ENCODE data around the gene PRKCE. TPM values are rescaled to one million over a fixed set of nuclear protein-coding genes. Genes with fewer than 3 reads are reported as not detected.

The PRKCE gene
- total RNA-seq, 2 donors from 2014 or later, result 5.8 to 18.1 TPM

DNA sequence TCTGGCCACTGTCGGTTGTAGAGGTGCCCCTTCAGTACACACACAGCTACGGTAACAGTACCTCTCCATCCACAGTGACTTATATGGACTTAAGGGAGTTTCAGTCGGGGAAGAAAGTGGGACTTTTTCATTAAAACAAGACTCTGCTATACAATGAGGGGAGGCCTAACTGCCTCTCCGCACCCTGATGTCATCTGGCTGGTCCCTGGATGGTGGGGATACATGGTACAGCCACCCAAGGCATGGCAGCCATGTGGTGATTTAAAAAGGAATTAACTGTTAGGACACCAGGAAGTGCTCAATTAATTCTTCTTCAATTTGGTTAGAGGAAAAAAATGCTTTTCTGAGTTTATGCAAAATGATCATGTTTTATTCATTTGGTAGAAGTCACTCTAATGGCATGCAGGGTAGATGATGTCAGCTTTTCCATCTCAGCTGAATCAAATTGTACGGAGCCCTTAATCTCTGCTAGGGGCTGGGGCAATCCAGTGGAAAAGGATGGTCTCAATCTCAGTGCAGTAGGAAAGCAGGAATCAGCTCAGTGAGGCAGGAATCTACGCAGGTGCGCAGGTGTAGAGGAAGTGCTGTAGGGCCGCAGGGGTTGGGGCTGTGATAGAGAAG, 243.9 kb downstream of the PRKCE start:
- H3K4me1 ChIP-seq (ENCODE audit: control insufficient read depth in 1 of 2, low read depth in 2 of 2), result peaks cover 4 to 25% of the 10 kb centered on the region in 2 donors
- TF ChIP-seq, protein P1, sequence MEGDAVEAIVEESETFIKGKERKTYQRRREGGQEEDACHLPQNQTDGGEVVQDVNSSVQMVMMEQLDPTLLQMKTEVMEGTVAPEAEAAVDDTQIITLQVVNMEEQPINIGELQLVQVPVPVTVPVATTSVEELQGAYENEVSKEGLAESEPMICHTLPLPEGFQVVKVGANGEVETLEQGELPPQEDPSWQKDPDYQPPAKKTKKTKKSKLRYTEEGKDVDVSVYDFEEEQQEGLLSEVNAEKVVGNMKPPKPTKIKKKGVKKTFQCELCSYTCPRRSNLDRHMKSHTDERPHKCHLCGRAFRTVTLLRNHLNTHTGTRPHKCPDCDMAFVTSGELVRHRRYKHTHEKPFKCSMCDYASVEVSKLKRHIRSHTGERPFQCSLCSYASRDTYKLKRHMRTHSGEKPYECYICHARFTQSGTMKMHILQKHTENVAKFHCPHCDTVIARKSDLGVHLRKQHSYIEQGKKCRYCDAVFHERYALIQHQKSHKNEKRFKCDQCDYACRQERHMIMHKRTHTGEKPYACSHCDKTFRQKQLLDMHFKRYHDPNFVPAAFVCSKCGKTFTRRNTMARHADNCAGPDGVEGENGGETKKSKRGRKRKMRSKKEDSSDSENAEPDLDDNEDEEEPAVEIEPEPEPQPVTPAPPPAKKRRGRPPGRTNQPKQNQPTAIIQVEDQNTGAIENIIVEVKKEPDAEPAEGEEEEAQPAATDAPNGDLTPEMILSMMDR (IDR thresholded peaks at IDR 0.05), result no peak
- ATAC-seq (ENCODE audit: insufficient number of reproducible peaks, low FRiP score, low read depth) (no peak), DNase-seq (ENCODE audit: low spot score) (no peak)
- H3K9me3 ChIP-seq, result no peaks in the 10 kb centered on the region
- H3K27me3 ChIP-seq (replicated peaks; ENCODE audit: insufficient read depth), result no peaks in the 10 kb centered on the region
- H3K27ac ChIP-seq, result no peak overlapping the region
- H3K4me3 ChIP-seq, result no peak overlapping the region
- no peaks in the 10 kb centered on the region for H3K36me3 ChIP-seq

DNA sequence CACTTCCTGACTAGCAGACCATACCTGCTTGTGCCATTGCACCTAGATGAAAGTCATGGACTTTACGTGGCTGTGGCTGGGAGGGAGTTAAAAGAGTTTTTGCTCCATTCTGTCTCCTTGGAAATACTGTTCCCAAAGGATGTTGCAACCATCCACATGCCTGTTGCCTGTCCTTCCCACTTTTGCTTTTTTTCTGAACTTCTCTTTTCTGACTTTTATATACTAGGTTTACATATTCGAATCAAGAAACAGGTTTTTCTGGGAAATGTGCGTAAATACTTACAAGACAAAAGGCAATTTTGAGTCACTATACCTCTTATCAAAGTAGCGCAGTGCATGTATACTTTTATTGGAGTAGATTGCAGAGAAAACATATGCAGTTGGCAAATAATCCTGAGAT, 244.8 kb downstream of the PRKCE start:
- Histone ChIP-seq H3K27me3 (replicated peaks; ENCODE audit: insufficient read depth) (no peaks in the 10 kb centered on the region), H3K36me3 (no peaks in the 10 kb centered on the region), H3K9me3 (no peaks in the 10 kb centered on the region), H3K4me1 (ENCODE audit: control insufficient read depth in 1 of 2, low read depth in 2 of 2) (peaks cover 4 to 18% of the 10 kb centered on the region in 2 donors), H3K27ac (no peak overlapping the region), H3K4me3 (no peak overlapping the region)
- TF ChIP-seq, protein P1 (IDR thresholded peaks at IDR 0.05), result no peak
- DNase-seq (ENCODE audit: low spot score), result no peak
- ATAC-seq (ENCODE audit: insufficient number of reproducible peaks, low FRiP score, low read depth), result no peak

DNA sequence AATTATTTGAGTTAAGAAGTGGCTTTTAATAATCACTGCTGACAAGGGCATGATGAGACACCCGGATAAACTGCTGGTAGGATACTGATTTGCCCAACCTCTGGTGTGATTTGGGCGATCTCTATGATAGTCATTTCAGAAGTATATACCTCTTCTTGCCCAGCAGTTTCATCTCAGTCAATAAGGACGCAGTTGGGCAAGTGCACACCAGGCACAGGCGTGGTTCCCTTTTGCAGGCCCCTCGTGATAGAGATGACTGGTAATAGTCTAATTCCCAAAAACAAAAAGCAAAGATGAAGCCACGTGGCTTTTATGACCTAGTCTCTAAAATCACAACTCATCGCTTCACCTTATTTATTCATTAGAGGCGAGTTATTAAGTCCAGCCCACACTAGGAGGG, 246.4 kb downstream of the PRKCE start:
- Histone ChIP-seq H3K4me3 (no peak overlapping the region), H3K9me3 (no peaks in the 10 kb centered on the region), H3K36me3 (no peaks in the 10 kb centered on the region), H3K27me3 (replicated peaks; ENCODE audit: insufficient read depth) (no peaks in the 10 kb centered on the region), H3K27ac (no peak overlapping the region), H3K4me1 (ENCODE audit: control insufficient read depth in 1 of 2, low read depth in 2 of 2) (peaks cover 4 to 7% of the 10 kb centered on the region in 2 donors)
- DNase-seq (ENCODE audit: low spot score) (no peak), ATAC-seq (ENCODE audit: insufficient number of reproducible peaks, low FRiP score, low read depth) (no peak)
- TF ChIP-seq, protein P1 (IDR thresholded peaks at IDR 0.05), result no peak

DNA sequence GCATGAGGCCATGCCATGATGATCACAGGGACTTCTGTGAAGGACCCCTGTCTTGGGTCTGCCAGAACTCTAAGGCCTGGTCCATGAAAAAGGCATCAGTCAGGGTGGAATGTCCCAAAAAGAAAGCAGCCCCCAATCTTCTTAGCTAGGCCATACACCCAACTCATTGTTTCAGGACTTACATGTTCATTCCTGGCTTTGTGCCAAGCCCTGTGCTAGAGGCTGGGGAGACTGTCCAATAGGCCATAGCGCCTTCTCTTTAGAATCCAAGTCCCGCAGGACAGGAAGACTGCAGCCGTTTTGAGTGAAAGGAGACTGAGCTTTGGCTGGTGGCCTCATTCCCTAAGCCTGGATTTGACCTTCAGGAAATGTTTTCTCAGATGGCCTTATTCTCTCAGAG, 247.3 kb downstream of the PRKCE start:
- Histone ChIP-seq H3K4me3 (no peak overlapping the region), H3K27ac (no peak overlapping the region), H3K9me3 (no peaks in the 10 kb centered on the region), H3K27me3 (replicated peaks; ENCODE audit: insufficient read depth) (no peaks in the 10 kb centered on the region), H3K4me1 (ENCODE audit: control insufficient read depth in 1 of 2, low read depth in 2 of 2) (peaks cover 4 to 7% of the 10 kb centered on the region in 2 donors), H3K36me3 (no peaks in the 10 kb centered on the region)
- TF ChIP-seq, protein P1 (IDR thresholded peaks at IDR 0.05), result no peak
- no peak for ATAC-seq (ENCODE audit: insufficient number of reproducible peaks, low FRiP score, low read depth)
- DNase-seq (ENCODE audit: low spot score), result no peak

DNA sequence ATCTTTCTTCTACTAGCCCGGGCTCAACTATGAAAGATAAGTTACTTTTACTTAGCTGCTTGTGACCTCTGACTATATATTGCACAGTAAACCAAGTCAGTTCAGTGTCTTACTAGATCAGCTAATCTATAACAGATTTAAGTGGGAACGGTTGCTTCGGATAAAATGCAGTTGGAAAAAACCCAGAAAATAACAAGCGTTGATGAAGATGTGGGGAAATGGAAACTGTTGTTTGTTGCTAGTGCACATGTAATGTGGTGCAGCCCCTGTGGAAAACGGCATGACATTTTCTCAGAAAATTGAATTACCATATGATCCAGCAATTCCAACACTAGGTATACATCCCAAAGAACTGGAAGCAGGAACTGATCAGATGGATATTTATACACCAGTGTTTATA, 248.5 kb downstream of the PRKCE start:
- Histone ChIP-seq H3K27ac (no peak overlapping the region), H3K9me3 (no peaks in the 10 kb centered on the region), H3K36me3 (no peaks in the 10 kb centered on the region), H3K4me3 (no peak overlapping the region), H3K27me3 (replicated peaks; ENCODE audit: insufficient read depth) (no peaks in the 10 kb centered on the region), H3K4me1 (ENCODE audit: control insufficient read depth in 1 of 2, low read depth in 2 of 2) (peaks cover 4 to 7% of the 10 kb centered on the region in 2 donors)
- DNase-seq (ENCODE audit: low spot score) (no peak), ATAC-seq (ENCODE audit: insufficient number of reproducible peaks, low FRiP score, low read depth) (no peak)
- TF ChIP-seq, protein P1 (IDR thresholded peaks at IDR 0.05), result no peak
